Stomach (tissue), 9 donors: Measurements from ENCODE around the gene RPS16. TPM values are rescaled to one million over a fixed set of nuclear protein-coding genes. Genes with fewer than 3 reads are reported as not detected.
A peak's percentile ranks its signal among the peaks of the same experiment; 100 is the strongest.

Experiments
- DNase-seq, 2 donors: peaks; one replicate each; pipeline versions ENCODE4 v3.0.0 to v3.0.0-alpha.2; 2013 to 2019
- H3K27ac ChIP-seq, 5 donors: fragments of 200-600 bp in 4 of 5; sonication (generic) in 4 of 5; one replicate each; pipeline ENCODE4 v1.5.1; 2013 to 2019; ENCODE audit warnings: mild to moderate bottlenecking in 1 of 5, moderate library complexity in 1 of 5
- H3K27me3 ChIP-seq, 3 donors: fragments of 200-600 bp; sonication (generic); one replicate each; pipeline ENCODE4 v1.5.1; 2017 to 2019; ENCODE audit warnings: mixed run types in 1 of 3
- H3K36me3 ChIP-seq, 4 donors: fragments of 200-600 bp; sonication (generic); 1 replicate in 3 of 4; 2 replicates in 1 of 4; pipeline ENCODE4 v1.5.1; 2016 to 2019
- H3K4me1 ChIP-seq, 4 donors: fragments of 200-600 bp; sonication (generic); one replicate each; pipeline ENCODE4 v1.5.1; 2016 to 2019
- H3K4me3 ChIP-seq, 4 donors: fragments of 200-600 bp; sonication (generic) in 3 of 4; one replicate each; pipeline ENCODE4 v1.5.1; 2016 to 2019; ENCODE audit warnings: mild to moderate bottlenecking in 1 of 4
- H3K9me3 ChIP-seq, 4 donors: fragments of 200-600 bp; sonication (generic); one replicate each; pipeline ENCODE4 v1.5.1; 2016 to 2019
- EP300 ChIP-seq: sonication (generic); formaldehyde crosslinking; IDR thresholded peaks from one replicate; pipeline ENCODE4 v1.6.1; 2017; ENCODE audit warnings: antibody characterized with exemption
- POLR2A ChIP-seq, 4 donors: fragments of 450-650 bp; IDR thresholded peaks; one replicate each; pipeline ENCODE4 v1.6.1; 2016; ENCODE audit warnings: antibody characterized with exemption in 4 of 4, control low read depth in 2 of 4, mild to moderate bottlenecking in 1 of 4, moderate library complexity in 1 of 4
- POLR2AphosphoS5 ChIP-seq, 3 donors: sonication (generic); formaldehyde crosslinking; IDR thresholded peaks; one replicate each; pipeline ENCODE4 v1.6.1; 2016; ENCODE audit warnings: antibody characterized with exemption in 3 of 3
- WGBS, 5 donors: extraction: QIAGEN DNeasy Blood & Tissue Kit in 3 of 5; methylation state at CpG; one replicate each; pipeline versions ENCODE4 v1.1.5 to v1.1.7; 2013 to 2018; 5-methylcytosine and 5-hydroxymethylcytosine counted together
- intact Hi-C: fragments of 100-400 bp; cut with DNase I; formaldehyde crosslinking; loops from one replicate; pipeline ENCODE4 v1.15.1; 2023; ENCODE audit warnings: low total_unique reads
- polyA plus RNA-seq, 3 donors: library from polyadenylated mRNA; stranded (reverse); fragments of 200-250 nt; gene quantifications; one replicate each; pipeline ENCODE4 v1.2.3, GENCODE V29; 2013
- total RNA-seq, 5 donors: library from RNA; depleted of rRNA; stranded (reverse); fragments of >200 nt; gene quantifications; one replicate each; pipeline versions ENCODE4 v1.1.0 to v1.2.3, GENCODE V29; 2014 to 2016
- TF ChIP-seq, protein P1 (sequence below), 7 experiments: fragments of 450-650 bp in 4 of 7; fragments of 200-600 bp in 3 of 7; sonication (generic) in 3 of 7; IDR thresholded peaks; one replicate each; pipeline ENCODE4 v1.5.1; 2016 to 2019; ENCODE audit warnings: antibody characterized with exemption in 7 of 7, control low read depth in 2 of 7, mild to moderate bottlenecking in 1 of 7
- donor health status: healthy with polysubstance abuse.
- donor health status: Bipolar disorder and iron deficiency.
- donor health status: healthy.

Gene RPS16
- total and polyA plus RNA-seq, 8 donors = 69.0 to 4,294 (median 2,267) TPM

DNA sequence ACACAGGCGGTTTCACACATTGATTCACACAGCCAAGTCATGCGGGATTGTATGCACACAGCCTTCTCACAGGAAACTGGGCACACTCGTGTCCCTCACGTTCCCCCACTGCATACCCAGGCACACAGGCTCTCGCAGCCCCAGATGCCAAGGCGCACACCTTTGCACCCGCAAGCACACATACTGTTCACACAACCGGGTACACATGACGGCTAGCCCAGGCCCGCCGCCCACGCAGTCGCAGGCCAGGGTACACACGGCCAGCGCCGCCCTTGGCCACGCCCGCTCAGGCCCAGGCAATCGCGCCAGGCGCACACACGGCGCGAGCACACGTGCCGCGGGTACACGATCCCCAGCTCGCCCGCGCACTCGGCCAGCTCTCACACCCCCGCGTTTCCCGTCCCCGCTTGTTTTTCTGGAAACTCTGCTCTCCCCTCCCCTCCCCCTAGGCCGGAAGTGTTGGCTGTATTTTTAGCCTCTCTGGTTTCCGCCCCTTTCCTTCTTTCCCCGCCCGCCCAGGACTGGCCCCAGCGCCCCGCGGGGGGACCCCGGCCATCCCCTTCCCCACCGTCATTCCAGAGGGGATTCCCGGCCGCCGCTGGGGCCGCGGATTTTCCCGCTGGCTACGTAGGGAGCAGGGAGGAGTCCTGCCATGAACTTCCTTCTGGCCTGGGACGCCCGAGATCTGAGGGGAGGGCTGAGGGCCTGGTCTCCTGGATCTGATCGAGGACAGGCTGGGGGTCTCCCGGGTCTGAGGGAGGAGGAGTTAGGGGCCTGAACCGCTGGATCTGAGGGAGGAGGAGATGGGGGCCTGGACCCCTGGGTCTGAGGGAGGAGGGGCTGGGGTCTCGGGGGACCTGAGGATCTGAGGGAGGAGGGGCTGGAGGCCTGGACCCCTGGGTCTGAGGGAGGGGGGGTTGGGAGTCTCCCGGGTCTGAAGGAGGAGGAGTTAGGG, 33.1 kb downstream of the RPS16 start:
- H3K4me1 ChIP-seq = peaks cover 56 to 77% (median 69%) of the 10 kb centered on the region in 4 donors
- peak overlapping the region; percentile 34 to 52 (median 48) for H3K4me3 ChIP-seq
- TF ChIP-seq POLR2A (IDR thresholded peaks at IDR 0.05) (peak in 1 of 4 donors; percentile 13), POLR2AphosphoS5 (IDR thresholded peaks at IDR 0.05) (peak; percentile 84 to 95 (median 88)), EP300 (peak; percentile 62)
- TF ChIP-seq, protein P1, sequence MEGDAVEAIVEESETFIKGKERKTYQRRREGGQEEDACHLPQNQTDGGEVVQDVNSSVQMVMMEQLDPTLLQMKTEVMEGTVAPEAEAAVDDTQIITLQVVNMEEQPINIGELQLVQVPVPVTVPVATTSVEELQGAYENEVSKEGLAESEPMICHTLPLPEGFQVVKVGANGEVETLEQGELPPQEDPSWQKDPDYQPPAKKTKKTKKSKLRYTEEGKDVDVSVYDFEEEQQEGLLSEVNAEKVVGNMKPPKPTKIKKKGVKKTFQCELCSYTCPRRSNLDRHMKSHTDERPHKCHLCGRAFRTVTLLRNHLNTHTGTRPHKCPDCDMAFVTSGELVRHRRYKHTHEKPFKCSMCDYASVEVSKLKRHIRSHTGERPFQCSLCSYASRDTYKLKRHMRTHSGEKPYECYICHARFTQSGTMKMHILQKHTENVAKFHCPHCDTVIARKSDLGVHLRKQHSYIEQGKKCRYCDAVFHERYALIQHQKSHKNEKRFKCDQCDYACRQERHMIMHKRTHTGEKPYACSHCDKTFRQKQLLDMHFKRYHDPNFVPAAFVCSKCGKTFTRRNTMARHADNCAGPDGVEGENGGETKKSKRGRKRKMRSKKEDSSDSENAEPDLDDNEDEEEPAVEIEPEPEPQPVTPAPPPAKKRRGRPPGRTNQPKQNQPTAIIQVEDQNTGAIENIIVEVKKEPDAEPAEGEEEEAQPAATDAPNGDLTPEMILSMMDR (IDR thresholded peaks at IDR 0.05) = no peak
- H3K27ac ChIP-seq = peak overlapping the region; percentile 98 to 100 (median 99)
- H3K9me3 ChIP-seq = no peaks in the 10 kb centered on the region
- no peaks in the 10 kb centered on the region for H3K27me3 ChIP-seq
- peak; percentile 92 to 97 for DNase-seq
- WGBS, 5 donors = 1 to 2% (median 1%) methylated on average over 47 to 59 of the region's 59 CpGs
- peaks cover 1 to 8% (median 6%) of the 10 kb centered on the region in 4 donors for H3K36me3 ChIP-seq
- intact Hi-C loops = no loop called here

DNA sequence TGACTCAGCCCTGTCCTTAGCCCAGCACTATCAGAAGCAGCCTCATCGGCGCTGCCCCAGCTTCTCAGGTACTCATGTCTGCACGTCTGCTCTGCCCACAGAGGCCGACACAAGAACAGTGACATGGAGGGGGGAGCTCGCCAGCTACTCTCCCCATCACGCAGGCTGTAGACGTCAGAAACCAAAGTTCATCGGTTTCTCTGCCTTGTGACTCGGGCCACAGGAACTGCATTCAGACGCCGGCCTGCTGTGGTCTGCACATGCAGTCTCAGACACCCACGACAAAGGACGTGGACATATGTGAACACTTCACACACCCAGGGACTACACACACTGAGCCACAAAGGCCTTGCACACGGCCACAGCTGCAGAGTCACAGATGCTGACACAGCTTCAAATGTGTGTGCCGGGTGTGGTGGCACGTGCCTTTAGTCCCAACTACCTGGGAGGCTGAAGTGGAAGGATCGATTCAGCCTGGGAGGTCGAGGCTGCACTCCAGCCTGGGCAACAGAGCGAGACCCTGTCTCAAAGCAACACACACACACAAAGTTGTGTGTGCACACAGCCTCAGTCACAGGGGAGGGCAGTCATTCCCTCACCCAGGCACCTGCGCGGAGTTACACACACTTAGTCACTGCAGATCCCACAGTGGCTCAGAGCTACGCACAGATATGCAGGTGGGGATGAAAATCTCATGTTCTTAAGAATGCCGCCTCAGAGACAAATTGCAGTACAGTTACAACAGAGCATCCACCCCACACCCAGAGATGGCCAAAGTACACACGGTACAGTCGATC, 34.0 kb downstream of the RPS16 start:
- intact Hi-C loops = no loop called here
- Histone ChIP-seq H3K36me3 (peaks cover 0 to 7% (median 4%) of the 10 kb centered on the region in 4 donors), H3K4me1 (peaks cover 59 to 85% (median 75%) of the 10 kb centered on the region in 4 donors), H3K9me3 (no peaks in the 10 kb centered on the region), H3K27ac (peak overlapping the region; percentile 98 to 100 (median 99)), H3K27me3 (no peaks in the 10 kb centered on the region), H3K4me3 (peak overlapping the region in 2 of 4 donors; percentile 50 to 52)
- 27 to 31% (median 31%) methylated on average over 20 to 25 of the region's 25 CpGs for WGBS, 5 donors
- TF ChIP-seq POLR2A (IDR thresholded peaks at IDR 0.05) = peak in 2 of 4 donors; percentile 13 to 41
- TF ChIP-seq POLR2AphosphoS5 (IDR thresholded peaks at IDR 0.05) = peak; percentile 41 to 81 (median 78)
- no peak for TF ChIP-seq EP300
- peak; percentile 79 to 87 for DNase-seq

DNA sequence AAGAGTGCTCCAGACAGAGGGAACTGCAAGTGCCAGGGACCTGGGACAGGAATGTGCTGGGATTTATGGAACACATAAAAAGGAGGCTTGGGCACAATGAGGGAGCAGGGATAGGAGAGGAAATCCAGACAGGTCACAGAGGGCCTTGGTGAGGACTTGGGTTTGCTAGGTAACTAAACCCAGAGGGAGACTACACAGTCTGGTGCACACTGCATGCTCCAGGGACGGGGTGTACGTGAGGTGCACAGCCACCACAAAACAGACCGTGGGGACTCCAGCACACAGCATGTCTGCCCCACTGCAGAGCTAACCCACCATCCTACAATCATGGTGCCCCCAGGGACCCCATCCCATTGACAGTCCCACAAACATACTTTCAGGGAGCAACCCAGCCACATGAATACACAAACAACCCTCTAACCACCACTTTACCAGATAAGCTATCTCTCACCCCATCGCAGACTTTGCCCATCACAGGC, 34.6 kb downstream of the RPS16 start:
- Histone ChIP-seq H3K4me1 (peaks cover 58 to 84% (median 74%) of the 10 kb centered on the region in 4 donors), H3K4me3 (no peak overlapping the region), H3K36me3 (peaks cover 0 to 12% (median 9%) of the 10 kb centered on the region in 4 donors), H3K27ac (peak overlapping the region; percentile 98 to 100 (median 99)), H3K27me3 (no peaks in the 10 kb centered on the region), H3K9me3 (no peaks in the 10 kb centered on the region)
- no peak for DNase-seq
- TF ChIP-seq EP300 = no peak
- TF ChIP-seq POLR2AphosphoS5 (IDR thresholded peaks at IDR 0.05) = no peak
- no peak for TF ChIP-seq POLR2A (IDR thresholded peaks at IDR 0.05)
- TF ChIP-seq, protein P1 (IDR thresholded peaks at IDR 0.05) = no peak
- intact Hi-C loops = no loop called here
- WGBS, 5 donors = 25 to 62% (median 40%) methylated on average over 4 of the region's 4 CpGs

DNA sequence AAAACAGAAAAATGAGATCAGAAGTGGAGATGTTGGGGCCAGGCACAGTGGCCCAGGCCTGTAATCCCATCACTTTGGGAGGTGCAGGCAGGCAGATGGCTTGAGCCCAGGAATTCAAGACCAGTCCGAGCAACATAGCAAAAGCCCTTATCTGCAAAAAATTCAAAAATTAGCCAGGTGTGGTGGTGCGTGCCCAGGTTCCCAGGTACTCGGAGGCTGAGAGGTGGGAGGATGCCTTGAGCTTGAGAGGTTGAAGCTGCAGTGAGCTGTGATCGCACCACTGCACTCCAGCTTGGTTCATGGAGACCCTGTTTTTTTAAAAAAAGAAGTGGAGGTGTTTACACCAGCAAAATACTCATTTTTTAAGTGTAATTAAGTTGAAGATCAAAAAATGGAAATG, 35.7 kb downstream of the RPS16 start:
- H3K4me1 ChIP-seq = peaks cover 48 to 73% (median 64%) of the 10 kb centered on the region in 4 donors
- H3K4me3 ChIP-seq = no peak overlapping the region
- no peak for DNase-seq
- TF ChIP-seq, protein P1 (IDR thresholded peaks at IDR 0.05) = no peak
- TF ChIP-seq EP300 (no peak), POLR2A (IDR thresholded peaks at IDR 0.05) (no peak)
- H3K27ac ChIP-seq = peak overlapping the region; percentile 9 to 100 (median 98)
- H3K36me3 ChIP-seq = peaks cover 4 to 22% (median 19%) of the 10 kb centered on the region in 4 donors
- H3K27me3 ChIP-seq = no peaks in the 10 kb centered on the region
- WGBS, 5 donors = 55 to 80% (median 67%) methylated on average over 4 of the region's 4 CpGs
- H3K9me3 ChIP-seq = no peaks in the 10 kb centered on the region
- intact Hi-C loops = no loop called here
